ENCODE results near the gene PALLD. TPM values are rescaled to one million over a fixed set of nuclear protein-coding genes. Genes with fewer than 3 reads are reported as not detected.

PALLD gene
- total RNA-seq, 1 experiment from 2014 or later, result 18.3 TPM

- Histone ChIP-seq H3T11ph (ENCODE audit: low read length) (no peak overlapping the region), H3K9ac (ENCODE audit: extremely low read depth, insufficient read length, low read length) (no peak overlapping the region), H3K27ac (ENCODE audit: insufficient read length, low read depth, low read length) (no peak overlapping the region), H3K4me1 (ENCODE audit: insufficient read depth, low read length) (no peaks in the 10 kb centered on the region), H2AFZ (ENCODE audit: low read length) (no peak overlapping the region), H2BK5ac (ENCODE audit: insufficient read length, low read length) (no peak overlapping the region), H3K23ac (ENCODE audit: insufficient read length, low read depth, low read length) (no peak overlapping the region), H3K79me1 (ENCODE audit: insufficient read depth, low read depth, low read length, poor library complexity, severe bottlenecking) (no peaks in the 10 kb centered on the region), H2BK20ac (ENCODE audit: low read depth, low read length, poor library complexity, severe bottlenecking) (no peak overlapping the region), H2BK12ac (ENCODE audit: insufficient read length, low read depth, low read length) (no peak overlapping the region), H4K91ac (ENCODE audit: insufficient read length, low read depth, low read length) (no peak overlapping the region), H3K79me2 (ENCODE audit: insufficient read depth, low read length) (no peaks in the 10 kb centered on the region), H4K8ac (replicated peaks; ENCODE audit: insufficient read length, low read depth, low read length) (no peak overlapping the region), H4K5ac (ENCODE audit: insufficient read length, low read depth, low read length) (no peak overlapping the region), H2AK5ac (ENCODE audit: insufficient read length, low read length) (no peak overlapping the region), H3K27me3 (ENCODE audit: insufficient read depth, low read length) (no peaks in the 10 kb centered on the region; the same call in 1 of the 2 replicates), H3K4me2 (ENCODE audit: insufficient read depth, insufficient read length, low read length) (no peak overlapping the region), H2BK15ac (ENCODE audit: low read depth, low read length) (no peak overlapping the region), H3K18ac (ENCODE audit: insufficient read length, low read depth, low read length) (no peak overlapping the region), H3K9me3 (ENCODE audit: control insufficient read depth, low read depth, low read length) (no peaks in the 10 kb centered on the region), H4K20me1 (ENCODE audit: control insufficient read depth, insufficient read depth, insufficient read length) (no peaks in the 10 kb centered on the region), H3K23me2 (ENCODE audit: insufficient read length, low read depth, low read length, poor library complexity, severe bottlenecking) (no peaks in the 10 kb centered on the region), H2BK120ac (ENCODE audit: low read depth, low read length, poor library complexity, severe bottlenecking) (no peak overlapping the region), H3K4ac (ENCODE audit: low read depth, low read length) (no peak overlapping the region), H3K56ac (ENCODE audit: insufficient read length, low read depth, low read length) (no peak overlapping the region), H3K14ac (ENCODE audit: insufficient read depth, low read length) (no peak overlapping the region)
- WGBS (ENCODE audit: extremely low coverage, insufficient read length, low lambda C conversion rate), result no CpG with 5 or more reads among the region's 3 CpGs
- no peak for DNase-seq
- Mint-ChIP-seq H3K36me3 (ENCODE audit: insufficient read depth in 1 of 3, low read depth in 3 of 3) (no peaks in the 10 kb centered on the region), H3K4me3 (no peak overlapping the region), H3K4me1 (peaks cover under 1 to 18% of the 10 kb centered on the region in 2 experiments; a peak in 2 of 4 replicates), H3K27ac (no peak overlapping the region; a peak in 1 of 7 replicates), H3K27me3 (ENCODE audit: low read depth) (peaks cover 19% of the 10 kb centered on the region), H3K9me3 (no peaks in the 10 kb centered on the region; a peak in 1 of 5 replicates)
- peak; percentile 73 for TF ChIP-seq CTCF (conservative IDR thresholded peaks at IDR 0.05)
These were observed 213.6 kb downstream of the PALLD start for GRCh38 chr4:168710353-168710946.

Measured in H9 (cell line).